ENCODE results near the gene CYGB.

CYGB gene

GRCh38 chr17:76521262-76521661 is 16.2 kb downstream of the CYGB start:
- Histone ChIP-seq H3K79me2 (ENCODE audit: insufficient read depth, low read length) (no peaks in the 10 kb centered on the region), H2AFZ (ENCODE audit: low read depth, low read length, severe bottlenecking) (no peak overlapping the region), H3K9me2 (replicated peaks; ENCODE audit: insufficient read depth, low read length) (no peaks in the 10 kb centered on the region), H3K27me3 (ENCODE audit: low read length) (no peaks in the 10 kb centered on the region), H4K20me1 (ENCODE audit: low read depth, low read length) (no peaks in the 10 kb centered on the region), H3K4me2 (ENCODE audit: low read depth, low read length, poor library complexity, severe bottlenecking) (no peak overlapping the region), H3K9me3 (ENCODE audit: insufficient read depth, low read length) (no peaks in the 10 kb centered on the region), H3K27ac (ENCODE audit: low read depth, low read length) (no peak overlapping the region), H3F3A (ENCODE audit: insufficient read depth) (no peaks in the 10 kb centered on the region), H3K9ac (ENCODE audit: low read length) (no peak overlapping the region), H3K4me3 (ENCODE audit: insufficient read depth, low read length, poor library complexity, severe bottlenecking) (no peak overlapping the region), H3K36me3 (ENCODE audit: low read length) (no peaks in the 10 kb centered on the region)
- no peak for TF ChIP-seq EZH2phosphoT487 (conservative IDR thresholded peaks at IDR 0.05; ENCODE audit: low read length)
- TF ChIP-seq CTCF (IDR thresholded peaks at IDR 0.05; ENCODE audit: insufficient read depth, low read length, poor library complexity, severe bottlenecking) = no peak

GRCh38 chr17:76519048-76519966 is 18.2 kb downstream of the CYGB start:
- no peak overlapping the region for H3K4me3 ChIP-seq (ENCODE audit: insufficient read depth, low read length, poor library complexity, severe bottlenecking)
- no peak overlapping the region for H3K27ac ChIP-seq (ENCODE audit: low read depth, low read length)
- no peak for TF ChIP-seq EZH2phosphoT487 (conservative IDR thresholded peaks at IDR 0.05; ENCODE audit: low read length)
- no peak for TF ChIP-seq CTCF (IDR thresholded peaks at IDR 0.05; ENCODE audit: insufficient read depth, low read length, poor library complexity, severe bottlenecking)

GRCh38 chr17:76517638-76518038 is 19.9 kb downstream of the CYGB start:
- Histone ChIP-seq H3K36me3 (ENCODE audit: low read length) (no peaks in the 10 kb centered on the region), H3K9ac (ENCODE audit: low read length) (no peak overlapping the region), H3K79me2 (ENCODE audit: insufficient read depth, low read length) (no peaks in the 10 kb centered on the region), H3K4me2 (ENCODE audit: low read depth, low read length, poor library complexity, severe bottlenecking) (no peak overlapping the region), H3K4me3 (ENCODE audit: insufficient read depth, low read length, poor library complexity, severe bottlenecking) (no peak overlapping the region), H3K9me2 (replicated peaks; ENCODE audit: insufficient read depth, low read length) (no peaks in the 10 kb centered on the region), H3K27me3 (ENCODE audit: low read length) (no peaks in the 10 kb centered on the region), H3K9me3 (ENCODE audit: insufficient read depth, low read length) (no peaks in the 10 kb centered on the region), H4K20me1 (ENCODE audit: low read depth, low read length) (no peaks in the 10 kb centered on the region), H2AFZ (ENCODE audit: low read depth, low read length, severe bottlenecking) (no peak overlapping the region), H3F3A (ENCODE audit: insufficient read depth) (no peaks in the 10 kb centered on the region), H3K27ac (ENCODE audit: low read depth, low read length) (no peak overlapping the region)
- TF ChIP-seq EZH2phosphoT487 (conservative IDR thresholded peaks at IDR 0.05; ENCODE audit: low read length) (no peak), CTCF (IDR thresholded peaks at IDR 0.05; ENCODE audit: insufficient read depth, low read length, poor library complexity, severe bottlenecking) (no peak)

More at GRCh38 chr17:76519048-76519966, 18.2 kb downstream of the CYGB start:
- Histone ChIP-seq H2AFZ (ENCODE audit: low read depth, low read length, severe bottlenecking) (no peak overlapping the region), H3K79me2 (ENCODE audit: insufficient read depth, low read length) (no peaks in the 10 kb centered on the region), H3K9me3 (ENCODE audit: insufficient read depth, low read length) (no peaks in the 10 kb centered on the region), H4K20me1 (ENCODE audit: low read depth, low read length) (no peaks in the 10 kb centered on the region), H3K4me2 (ENCODE audit: low read depth, low read length, poor library complexity, severe bottlenecking) (no peak overlapping the region), H3K36me3 (ENCODE audit: low read length) (no peaks in the 10 kb centered on the region), H3K9me2 (replicated peaks; ENCODE audit: insufficient read depth, low read length) (no peaks in the 10 kb centered on the region), H3K9ac (ENCODE audit: low read length) (no peak overlapping the region), H3F3A (ENCODE audit: insufficient read depth) (no peaks in the 10 kb centered on the region), H3K27me3 (ENCODE audit: low read length) (no peaks in the 10 kb centered on the region)
